ENCODE measurements around the gene REEP3.

DNA sequence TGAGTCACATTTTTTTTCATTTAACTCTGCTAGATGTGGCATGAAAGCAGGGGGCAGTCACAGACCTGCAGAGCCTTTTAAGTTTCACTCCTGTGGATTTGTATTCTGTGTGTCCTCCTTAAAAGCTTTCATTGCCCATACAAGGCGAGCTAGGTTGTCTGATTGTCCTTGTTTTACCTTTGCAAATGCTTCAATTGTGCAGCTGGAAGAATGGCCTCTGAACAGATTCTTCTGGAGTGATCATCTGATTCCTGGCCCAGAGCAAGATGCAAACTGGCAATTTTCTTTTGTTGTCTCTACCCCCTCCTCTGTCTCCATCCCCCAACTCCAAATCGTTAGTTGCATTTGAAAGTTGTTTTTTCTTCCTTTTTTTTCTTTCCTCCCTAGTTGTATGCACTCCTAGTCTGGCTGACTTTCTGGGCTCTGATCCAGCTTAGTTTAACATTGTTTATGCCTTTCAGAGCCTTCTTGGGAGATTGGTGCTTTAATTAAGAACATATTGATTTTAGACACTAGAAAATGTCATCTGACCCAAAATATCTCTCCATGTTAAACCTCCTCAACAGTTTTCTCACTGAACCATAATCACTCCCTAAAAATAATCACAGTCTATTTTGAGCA lies 150.2 kb downstream of the REEP3 start:
- TF ChIP-seq CTCF (IDR thresholded peaks at IDR 0.05; ENCODE audit: low read length) (no peak), EZH2 (IDR thresholded peaks at IDR 0.05; ENCODE audit: borderline replicate concordance, low read length) (no peak)
